ENCODE measurements around the gene ATP13A5.

Gene ATP13A5

DNA sequence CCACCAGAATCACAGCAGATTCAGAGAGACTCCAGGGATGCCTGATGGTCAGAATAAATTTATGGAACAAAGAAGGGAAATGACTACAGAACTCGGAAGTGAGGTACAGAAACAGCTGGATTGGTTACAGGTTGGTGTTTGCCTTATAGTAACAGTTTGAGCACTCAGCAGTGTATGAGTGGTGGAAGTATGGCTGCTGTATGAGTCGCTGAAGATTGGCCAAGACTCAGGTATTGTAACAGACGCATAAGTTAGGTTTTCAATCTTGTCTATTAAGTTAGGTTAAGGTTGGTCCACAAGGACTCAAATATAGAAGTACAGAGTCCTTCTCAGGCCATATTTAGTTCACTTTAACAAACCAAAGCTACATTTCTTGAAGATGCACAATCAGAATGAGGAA, 33.1 kb downstream of the ATP13A5 start:
- H3K4me3 ChIP-seq (ENCODE audit: low read length) = no peak overlapping the region

DNA sequence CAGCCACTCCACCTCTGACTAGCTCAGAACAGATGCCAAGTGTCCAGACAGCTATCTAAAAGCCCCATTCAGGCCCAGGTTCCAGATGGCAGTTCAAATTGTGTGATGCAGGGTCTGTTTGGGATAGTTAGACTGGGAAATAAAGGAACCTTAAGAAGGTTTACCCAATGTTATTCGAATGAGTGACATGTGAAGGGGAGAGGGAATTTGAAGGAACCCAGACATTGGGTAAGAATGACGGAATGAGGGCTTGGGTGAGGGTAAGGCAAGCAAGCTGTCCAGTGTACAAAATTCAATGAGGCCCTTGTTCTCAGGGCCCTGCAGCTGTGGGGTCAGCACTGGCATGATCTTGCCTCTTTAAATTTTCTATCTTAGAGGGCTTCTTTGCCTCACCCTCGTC, 34.1 kb downstream of the ATP13A5 start:
- H3K9ac ChIP-seq (ENCODE audit: low read depth, low read length) = no peak overlapping the region
- H3K27ac ChIP-seq (ENCODE audit: low read length) = no peak overlapping the region

More for the DNA sequence above, 33.1 kb downstream of the ATP13A5 start:
- Histone ChIP-seq H3K4me1 (ENCODE audit: insufficient read depth, low read length) (peaks cover 38% of the 10 kb centered on the region), H3K9me3 (ENCODE audit: insufficient read depth, low read depth, low read length) (no peaks in the 10 kb centered on the region), H3K27me3 (ENCODE audit: insufficient read depth, low read length) (no peaks in the 10 kb centered on the region), H3K9ac (ENCODE audit: low read depth, low read length) (no peak overlapping the region), H3K36me3 (ENCODE audit: insufficient read depth, low read depth, low read length) (no peaks in the 10 kb centered on the region), H3K27ac (ENCODE audit: low read length) (no peak overlapping the region)

DNA sequence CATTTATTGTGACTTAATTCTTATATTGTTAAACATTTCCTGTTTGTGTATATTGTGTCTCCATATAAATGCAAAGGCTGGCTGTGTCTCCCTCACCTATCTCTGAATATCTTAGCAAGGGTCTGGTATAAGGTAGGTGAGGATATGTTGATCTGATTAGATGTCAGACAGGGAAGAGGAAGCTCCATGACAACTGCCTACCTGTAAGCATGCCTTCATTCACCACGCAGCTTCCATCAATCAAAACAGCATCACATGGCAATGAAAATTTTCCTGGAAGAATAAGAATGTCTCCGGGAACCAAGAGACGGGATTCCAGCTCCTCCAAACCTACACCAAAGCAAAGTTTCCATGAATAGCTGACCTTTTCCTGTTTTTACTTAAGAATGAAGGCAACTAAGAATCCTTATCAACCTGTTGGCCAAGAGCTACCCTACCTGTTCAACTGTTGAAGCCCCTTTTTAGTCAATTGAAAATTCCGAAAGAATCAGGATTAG, 34.8 kb downstream of the ATP13A5 start:
- no peak overlapping the region for H3K9ac ChIP-seq (ENCODE audit: low read depth, low read length)
- peaks cover 27% of the 10 kb centered on the region for H3K4me1 ChIP-seq (ENCODE audit: insufficient read depth, low read length)
- H3K27ac ChIP-seq (ENCODE audit: low read length) = no peak overlapping the region
- H3K27me3 ChIP-seq (ENCODE audit: insufficient read depth, low read length) = no peaks in the 10 kb centered on the region
- H3K36me3 ChIP-seq (ENCODE audit: insufficient read depth, low read depth, low read length) = no peaks in the 10 kb centered on the region
- H3K9me3 ChIP-seq (ENCODE audit: insufficient read depth, low read depth, low read length) = no peaks in the 10 kb centered on the region
- no peak overlapping the region for H3K4me3 ChIP-seq (ENCODE audit: low read length)

More for the DNA sequence above, 34.1 kb downstream of the ATP13A5 start:
- no peaks in the 10 kb centered on the region for H3K9me3 ChIP-seq (ENCODE audit: insufficient read depth, low read depth, low read length)
- H3K36me3 ChIP-seq (ENCODE audit: insufficient read depth, low read depth, low read length) = no peaks in the 10 kb centered on the region
- peaks cover 34% of the 10 kb centered on the region for H3K4me1 ChIP-seq (ENCODE audit: insufficient read depth, low read length)
- H3K27me3 ChIP-seq (ENCODE audit: insufficient read depth, low read length) = no peaks in the 10 kb centered on the region
- H3K4me3 ChIP-seq (ENCODE audit: low read length) = no peak overlapping the region

DNA sequence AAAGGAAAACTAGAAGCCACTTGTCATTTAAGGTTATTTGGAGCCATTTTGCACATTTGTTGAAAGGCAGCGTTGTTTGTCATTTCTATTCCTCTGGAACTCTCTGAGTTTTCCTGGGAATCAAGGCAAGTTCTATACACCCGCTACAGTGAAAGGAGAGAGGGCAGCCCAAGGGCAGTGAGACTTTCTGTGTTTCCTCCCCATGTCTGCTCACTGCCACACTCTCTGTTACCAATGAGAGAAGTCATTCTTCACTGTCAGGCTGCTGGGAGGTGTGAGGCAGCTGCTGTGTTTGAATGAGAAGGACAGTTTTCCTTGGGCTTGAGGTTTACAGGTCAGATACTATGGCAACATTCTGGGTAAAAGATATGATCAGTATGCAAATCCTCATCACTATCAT, 36.0 kb downstream of the ATP13A5 start:
- Histone ChIP-seq H3K36me3 (ENCODE audit: insufficient read depth, low read depth, low read length) (no peaks in the 10 kb centered on the region), H3K9me3 (ENCODE audit: insufficient read depth, low read depth, low read length) (no peaks in the 10 kb centered on the region), H3K27me3 (ENCODE audit: insufficient read depth, low read length) (no peaks in the 10 kb centered on the region), H3K9ac (ENCODE audit: low read depth, low read length) (no peak overlapping the region), H3K27ac (ENCODE audit: low read length) (no peak overlapping the region), H3K4me1 (ENCODE audit: insufficient read depth, low read length) (peaks cover 17% of the 10 kb centered on the region), H3K4me3 (ENCODE audit: low read length) (no peak overlapping the region)

DNA sequence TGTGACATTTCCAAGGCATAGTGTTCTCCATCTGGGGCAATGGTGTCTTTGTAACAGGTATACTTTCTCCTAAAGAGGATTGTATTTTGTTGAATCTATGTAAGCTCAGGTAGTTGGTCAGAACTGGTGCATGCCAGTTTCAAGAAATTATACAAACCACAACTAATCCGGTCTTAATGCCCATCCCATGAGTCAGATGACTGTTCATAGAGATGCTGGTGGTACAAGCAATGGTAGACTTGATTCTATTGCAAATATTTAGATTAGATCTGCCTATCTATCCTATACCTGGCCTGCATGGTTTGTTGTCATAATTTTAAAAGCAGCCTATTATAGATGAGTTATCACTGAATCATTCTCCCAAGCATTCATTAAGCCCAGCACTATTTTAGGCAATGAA, 43.5 kb downstream of the ATP13A5 start:
- Histone ChIP-seq H3K27ac (ENCODE audit: low read length) (no peak overlapping the region), H3K36me3 (ENCODE audit: insufficient read depth, low read depth, low read length) (no peaks in the 10 kb centered on the region), H3K9ac (ENCODE audit: low read depth, low read length) (no peak overlapping the region), H3K9me3 (ENCODE audit: insufficient read depth, low read depth, low read length) (no peaks in the 10 kb centered on the region), H3K27me3 (ENCODE audit: insufficient read depth, low read length) (no peaks in the 10 kb centered on the region), H3K4me3 (ENCODE audit: low read length) (no peak overlapping the region), H3K4me1 (ENCODE audit: insufficient read depth, low read length) (no peaks in the 10 kb centered on the region)

DNA sequence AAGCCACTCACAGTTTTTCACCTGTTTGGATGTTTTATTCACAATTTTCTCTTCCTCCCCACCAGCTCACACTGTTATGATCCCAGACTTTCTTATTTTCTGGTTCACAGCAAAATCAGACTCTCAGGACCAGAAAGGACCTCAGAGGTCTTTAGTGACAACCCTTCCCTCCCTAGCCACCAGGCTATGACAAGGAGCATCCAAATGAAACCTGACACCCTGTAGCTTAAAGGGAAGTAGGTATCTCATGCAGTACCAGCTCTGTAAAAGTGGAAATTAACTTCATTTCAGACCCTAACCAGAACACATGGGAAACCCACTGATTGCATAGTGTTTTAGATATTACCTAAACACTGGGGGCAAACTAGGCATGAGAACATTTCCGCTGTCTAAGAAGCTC, 45.3 kb downstream of the ATP13A5 start:
- Histone ChIP-seq H3K4me1 (ENCODE audit: insufficient read depth, low read length) (no peaks in the 10 kb centered on the region), H3K9me3 (ENCODE audit: insufficient read depth, low read depth, low read length) (no peaks in the 10 kb centered on the region), H3K4me3 (ENCODE audit: low read length) (no peak overlapping the region), H3K27ac (ENCODE audit: low read length) (no peak overlapping the region), H3K36me3 (ENCODE audit: insufficient read depth, low read depth, low read length) (no peaks in the 10 kb centered on the region), H3K27me3 (ENCODE audit: insufficient read depth, low read length) (no peaks in the 10 kb centered on the region), H3K9ac (ENCODE audit: low read depth, low read length) (no peak overlapping the region)

DNA sequence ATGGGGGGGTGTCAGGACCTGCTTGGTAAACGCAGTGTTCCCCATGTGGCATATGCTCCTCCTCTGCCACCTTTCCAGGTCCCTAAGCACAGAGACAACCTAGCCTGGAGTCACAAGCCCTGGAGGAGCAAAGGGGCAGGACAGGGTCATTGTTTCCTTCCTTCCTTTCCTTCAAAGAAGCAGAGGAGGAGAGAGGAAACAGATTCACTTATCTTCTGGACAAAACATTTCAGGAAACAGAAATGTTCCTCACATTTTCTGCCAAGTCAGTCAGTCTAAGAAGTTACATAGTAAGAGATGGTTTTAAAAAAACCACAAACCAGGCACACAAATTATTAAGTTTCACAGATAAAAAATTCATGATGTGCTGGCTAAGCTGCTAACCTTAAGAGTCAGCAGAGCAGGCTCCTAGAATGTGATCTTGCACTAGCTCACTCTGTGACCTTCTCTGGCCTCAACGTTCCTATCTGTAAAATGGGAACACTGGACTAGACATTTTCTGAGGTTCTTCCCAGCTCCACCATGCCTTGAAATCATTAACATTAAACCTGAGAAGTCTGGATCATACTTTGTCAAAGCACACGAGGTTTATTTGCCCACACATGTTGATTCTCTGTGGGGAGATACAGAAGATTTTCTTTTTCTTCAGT, 47.9 kb downstream of the ATP13A5 start:
- Histone ChIP-seq H3K4me3 (ENCODE audit: low read length) (no peak overlapping the region), H3K9me3 (ENCODE audit: insufficient read depth, low read depth, low read length) (no peaks in the 10 kb centered on the region), H3K36me3 (ENCODE audit: insufficient read depth, low read depth, low read length) (no peaks in the 10 kb centered on the region), H3K27ac (ENCODE audit: low read length) (no peak overlapping the region), H3K4me1 (ENCODE audit: insufficient read depth, low read length) (no peaks in the 10 kb centered on the region), H3K9ac (ENCODE audit: low read depth, low read length) (no peak overlapping the region), H3K27me3 (ENCODE audit: insufficient read depth, low read length) (no peaks in the 10 kb centered on the region)

DNA sequence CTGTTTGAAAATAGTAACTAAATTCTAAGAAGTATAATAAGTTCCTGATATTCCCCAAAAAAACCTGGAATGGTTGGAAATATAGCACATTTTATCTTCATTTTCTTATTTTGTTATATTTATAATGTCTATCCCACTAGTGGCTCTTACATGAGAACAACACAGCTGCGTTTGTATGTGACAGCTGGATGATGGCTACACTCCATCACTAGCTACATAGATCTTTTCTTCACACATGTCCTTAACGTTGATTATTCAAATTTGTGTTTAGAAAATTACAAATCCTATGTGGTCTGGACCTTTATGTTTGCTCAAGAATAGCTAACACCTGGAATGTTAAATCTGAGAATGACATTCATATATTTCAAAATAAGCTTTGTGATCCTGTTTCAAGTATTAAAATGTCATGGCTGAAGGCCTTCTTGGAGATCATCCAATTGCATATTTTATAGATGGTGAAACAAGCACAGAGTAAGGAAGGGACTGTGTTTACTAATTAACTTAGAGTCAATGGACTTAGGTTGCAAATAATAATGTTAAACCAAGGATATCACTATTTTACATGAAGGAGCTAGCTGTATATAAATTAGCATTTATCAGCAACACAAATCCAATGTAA, 60.8 kb downstream of the ATP13A5 start:
- Histone ChIP-seq H3K9me3 (ENCODE audit: insufficient read depth, low read depth, low read length) (no peaks in the 10 kb centered on the region), H3K27me3 (ENCODE audit: insufficient read depth, low read length) (no peaks in the 10 kb centered on the region), H3K4me1 (ENCODE audit: insufficient read depth, low read length) (no peaks in the 10 kb centered on the region), H3K36me3 (ENCODE audit: insufficient read depth, low read depth, low read length) (no peaks in the 10 kb centered on the region), H3K27ac (ENCODE audit: low read length) (no peak overlapping the region), H3K4me3 (ENCODE audit: low read length) (no peak overlapping the region), H3K9ac (ENCODE audit: low read depth, low read length) (no peak overlapping the region)

DNA sequence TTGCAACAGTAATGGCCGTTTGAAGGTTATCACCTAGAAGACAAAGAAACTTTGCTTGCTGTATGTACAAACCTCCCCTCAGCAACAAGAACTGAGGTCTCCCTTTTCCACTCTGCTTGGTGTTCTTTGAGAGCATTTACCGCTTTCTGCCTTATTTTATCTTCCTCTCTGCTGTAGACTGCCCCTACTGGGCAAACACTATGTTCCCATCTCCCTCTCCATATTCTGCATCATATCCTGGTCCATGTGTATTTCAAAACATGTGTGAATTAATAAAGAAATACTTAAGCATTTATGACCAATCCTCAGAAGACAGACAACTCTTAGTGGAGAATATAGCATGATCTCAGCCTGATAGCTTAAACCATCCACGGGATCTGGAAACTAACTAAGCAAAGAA, 64.4 kb downstream of the ATP13A5 start:
- Histone ChIP-seq H3K9ac (ENCODE audit: low read depth, low read length) (no peak overlapping the region), H3K27ac (ENCODE audit: low read length) (no peak overlapping the region), H3K4me1 (ENCODE audit: insufficient read depth, low read length) (peaks cover 4% of the 10 kb centered on the region; the same call in 1 of the 2 replicates), H3K4me3 (ENCODE audit: low read length) (no peak overlapping the region), H3K36me3 (ENCODE audit: insufficient read depth, low read depth, low read length) (no peaks in the 10 kb centered on the region), H3K9me3 (ENCODE audit: insufficient read depth, low read depth, low read length) (no peaks in the 10 kb centered on the region), H3K27me3 (ENCODE audit: insufficient read depth, low read length) (no peaks in the 10 kb centered on the region)

DNA sequence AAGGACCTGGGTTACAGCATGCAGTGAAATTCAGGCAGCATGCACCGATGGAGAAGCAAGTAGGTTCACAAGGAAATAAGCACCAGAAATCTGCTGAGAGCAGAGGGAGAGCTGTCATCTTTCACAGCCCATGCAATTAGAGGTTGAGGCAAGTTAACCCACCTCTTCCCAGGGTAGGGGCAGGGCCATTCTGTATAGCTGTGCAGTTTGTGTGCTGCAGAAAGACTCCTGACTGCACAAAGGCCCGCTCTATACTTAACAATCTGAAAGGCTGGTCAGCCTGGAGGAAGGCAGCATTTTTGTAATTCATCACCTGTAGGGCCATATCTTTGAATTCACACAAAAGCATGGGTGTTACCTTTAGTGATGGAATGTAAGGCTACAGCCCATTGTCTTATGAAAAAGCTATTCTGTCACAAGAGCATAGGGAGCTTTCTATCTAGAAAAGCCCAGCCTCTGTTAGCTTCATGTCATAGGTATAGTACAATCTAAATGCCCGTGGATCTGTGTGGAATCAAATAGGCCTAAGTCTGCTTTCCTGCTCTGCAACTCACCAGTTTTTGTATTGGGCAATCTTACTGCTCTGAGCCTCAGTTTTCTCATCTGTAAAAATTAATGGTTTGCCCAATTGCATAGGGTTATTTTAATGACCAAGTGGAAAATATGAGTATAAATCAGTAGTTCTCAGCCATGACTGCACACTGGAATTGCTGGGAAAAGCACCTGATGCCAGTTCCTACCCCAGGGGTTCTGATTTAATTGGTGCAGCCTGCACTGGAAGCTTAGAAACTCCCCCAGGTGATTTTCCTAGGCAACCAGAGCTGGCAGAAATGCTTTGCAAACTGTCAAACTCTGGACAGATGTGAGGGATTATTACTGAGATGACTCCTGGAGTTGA, 65.2 kb downstream of the ATP13A5 start:
- peaks cover 4% of the 10 kb centered on the region; the same call in 1 of the 2 replicates for H3K4me1 ChIP-seq (ENCODE audit: insufficient read depth, low read length)
- H3K9me3 ChIP-seq (ENCODE audit: insufficient read depth, low read depth, low read length) = no peaks in the 10 kb centered on the region
- H3K27ac ChIP-seq (ENCODE audit: low read length) = no peak overlapping the region
- H3K4me3 ChIP-seq (ENCODE audit: low read length) = no peak overlapping the region
- no peaks in the 10 kb centered on the region for H3K36me3 ChIP-seq (ENCODE audit: insufficient read depth, low read depth, low read length)
- no peaks in the 10 kb centered on the region for H3K27me3 ChIP-seq (ENCODE audit: insufficient read depth, low read length)
- no peak overlapping the region for H3K9ac ChIP-seq (ENCODE audit: low read depth, low read length)

DNA sequence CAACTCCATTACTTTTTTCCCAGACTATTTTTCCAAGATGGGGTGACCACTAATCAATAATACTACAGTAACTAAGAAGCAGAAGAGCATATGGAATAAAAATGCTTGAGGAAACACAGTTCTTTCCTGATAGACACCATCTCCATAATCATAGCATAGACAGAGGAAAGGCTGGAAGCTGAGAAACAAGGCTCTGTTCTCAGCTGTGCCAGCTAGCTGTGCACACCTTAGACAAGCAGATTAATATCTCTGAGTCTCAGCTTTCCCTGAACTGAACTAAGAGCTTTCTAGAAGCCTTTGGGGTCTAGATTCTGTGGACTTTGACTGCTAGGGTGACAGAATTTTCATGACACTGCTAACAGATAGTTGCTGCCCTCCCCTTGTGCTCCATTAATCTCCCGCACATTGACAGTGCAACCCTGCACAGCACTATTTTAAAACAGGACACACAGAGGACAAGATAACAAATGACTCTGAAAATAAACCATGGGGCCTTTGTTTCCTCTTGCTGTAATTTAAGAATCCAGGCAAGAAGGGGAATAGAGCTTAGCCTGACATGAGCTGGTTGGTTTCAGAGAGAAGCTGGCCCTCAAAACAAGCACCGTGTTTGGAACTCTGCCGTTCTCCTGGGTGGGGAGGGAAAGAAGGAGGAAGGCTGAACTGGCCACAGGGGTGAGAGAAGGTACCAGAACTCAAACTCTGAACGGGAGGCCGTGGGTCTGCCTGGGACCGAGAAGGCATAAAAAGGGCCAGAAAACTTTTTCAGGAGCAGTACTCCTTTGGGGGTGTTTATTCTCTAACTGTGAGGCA, 67.4 kb downstream of the ATP13A5 start:
- no peak overlapping the region for H3K4me3 ChIP-seq (ENCODE audit: low read length)
- no peaks in the 10 kb centered on the region for H3K9me3 ChIP-seq (ENCODE audit: insufficient read depth, low read depth, low read length)

More for the DNA sequence above, 67.4 kb downstream of the ATP13A5 start:
- no peak overlapping the region for H3K9ac ChIP-seq (ENCODE audit: low read depth, low read length)
- H3K4me1 ChIP-seq (ENCODE audit: insufficient read depth, low read length) = peaks cover 4% of the 10 kb centered on the region; the same call in 1 of the 2 replicates
- H3K27me3 ChIP-seq (ENCODE audit: insufficient read depth, low read length) = no peaks in the 10 kb centered on the region
- H3K36me3 ChIP-seq (ENCODE audit: insufficient read depth, low read depth, low read length) = no peaks in the 10 kb centered on the region
- H3K27ac ChIP-seq (ENCODE audit: low read length) = no peak overlapping the region
